NCI-H1105 (cell line): Measurements from ENCODE around the gene IQGAP2.

Source experiments
- DNase-seq: peaks from one replicate; lab custom pipeline; 2025; lab: John Stamatoyannopoulos, UW

The IQGAP2 gene

GRCh38 chr5:76747706-76748105 is 344.6 kb downstream of the IQGAP2 start:
- no peak for DNase-seq

- DNase-seq = no peak
Measured at GRCh38 chr5:76751291-76751690, 348.2 kb downstream of the IQGAP2 start.

GRCh38 chr5:76754668-76755078 is 351.6 kb downstream of the IQGAP2 start:
- no peak for DNase-seq

DNA sequence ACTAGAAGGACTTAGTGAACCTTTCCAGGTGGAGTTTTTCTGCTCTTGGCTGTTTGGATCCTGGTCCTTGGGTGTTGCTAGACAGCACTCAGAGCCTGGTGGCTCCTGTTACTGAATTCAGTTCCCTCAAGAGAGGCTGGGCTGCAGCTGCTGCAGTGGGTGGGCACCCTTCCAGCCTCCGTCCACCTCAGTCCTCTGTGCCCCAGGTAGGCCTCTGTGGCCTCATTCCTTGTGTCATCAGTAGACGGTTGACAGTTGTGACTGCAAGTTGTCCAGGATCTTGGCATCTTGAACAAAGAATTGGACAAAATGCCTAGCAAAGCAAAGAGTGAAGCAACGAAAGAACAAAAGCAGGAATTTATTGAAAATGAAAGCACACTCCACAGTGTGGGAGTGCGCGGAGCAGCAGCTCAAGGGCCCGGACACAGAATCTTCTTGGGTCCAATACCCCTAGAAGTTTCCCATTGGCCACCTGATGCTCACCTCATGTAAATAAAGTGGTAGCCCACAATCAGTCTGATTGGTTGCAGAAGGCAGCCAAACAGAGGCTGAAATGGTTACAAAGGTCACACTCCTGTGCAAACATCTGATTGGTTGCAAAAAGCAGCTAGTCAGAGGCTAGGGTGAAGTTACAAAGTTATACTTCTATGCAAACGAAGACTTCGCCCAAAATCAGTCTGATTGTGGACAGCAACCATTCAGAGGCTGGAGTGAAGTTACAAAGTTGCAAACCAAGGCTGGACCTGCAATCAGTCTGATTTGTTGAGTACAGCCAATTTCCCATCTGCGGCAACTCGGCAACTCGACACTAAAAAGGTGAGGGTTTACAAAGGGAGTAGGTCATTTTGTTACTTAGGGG is 352.9 kb downstream of the IQGAP2 start:
- DNase-seq = no peak

DNA sequence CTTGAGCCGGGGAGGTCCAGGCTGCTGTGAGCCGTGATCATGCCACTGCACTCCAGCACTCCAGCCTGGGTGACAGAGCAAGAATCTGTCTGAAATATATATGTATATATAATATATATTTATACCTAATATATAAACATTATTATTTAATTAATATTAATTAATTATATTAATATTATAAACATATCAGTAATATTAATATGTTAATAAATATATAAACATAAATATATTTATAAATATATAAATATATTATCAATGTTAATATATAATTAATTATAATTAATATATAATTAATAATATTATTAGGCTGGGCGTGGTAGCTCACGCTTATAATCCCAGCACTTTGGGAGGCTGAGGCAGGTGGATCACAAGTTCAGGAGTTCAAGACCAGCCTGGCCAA is 354.0 kb downstream of the IQGAP2 start:
- no peak for DNase-seq
